ENCODE measurements around the gene ADPRH.

GRCh38 chr3:119632216-119632615, 52.9 kb downstream of the ADPRH start:
- TF ChIP-seq POLR2A (IDR thresholded peaks at IDR 0.05; ENCODE audit: low read depth, low read length) (no peak), NFE2L2 (IDR thresholded peaks at IDR 0.05; ENCODE audit: low read depth, low read length) (no peak), CTCF (conservative IDR thresholded peaks at IDR 0.05; ENCODE audit: low read depth, low read length) (no peak), MAZ (IDR thresholded peaks at IDR 0.05; ENCODE audit: borderline replicate concordance, low read depth, low read length) (no peak), CEBPB (IDR thresholded peaks at IDR 0.05; ENCODE audit: low read depth, low read length) (no peak)
